SKM-1 treated with dmso at 0.1 percent for 144 hours (cell line): ENCODE data around the gene GRK6.
"Not testable (repeated sequence)": the region's sequence is repeated elsewhere in the genome, so short reads cannot be mapped to it uniquely, and the experiment has no call there.

ENCODE experiments used
- DNase-seq: peaks from one replicate; lab custom pipeline; 2025; ENCODE audit not compliant: unreplicated experiment; lab: John Stamatoyannopoulos, UW

The GRK6 gene

DNA sequence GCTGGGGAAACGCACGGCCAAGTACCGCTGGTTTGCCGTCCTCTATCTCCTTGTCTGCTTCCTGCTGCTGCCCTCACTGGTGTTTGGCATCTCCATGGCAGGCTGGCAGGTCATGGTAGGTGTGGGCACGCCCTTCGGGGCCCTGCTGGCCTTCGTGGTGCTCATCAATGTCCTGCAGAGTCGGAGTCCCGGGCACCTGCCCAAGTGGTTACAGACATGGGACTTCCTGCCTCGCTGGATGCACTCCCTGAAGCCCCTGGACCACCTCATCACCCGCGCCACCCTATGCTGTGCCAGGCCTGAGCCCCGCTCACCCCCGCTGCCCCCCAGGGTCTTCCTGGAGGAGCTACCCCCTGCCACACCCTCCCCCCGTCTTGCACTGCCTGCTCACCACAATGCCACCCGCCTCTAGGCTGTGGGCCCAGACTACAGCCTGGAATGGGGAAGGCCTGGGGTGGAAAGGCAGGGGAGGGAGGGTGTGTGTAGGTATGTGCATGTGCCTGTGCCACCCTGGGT is 28.5 kb upstream of the GRK6 start:
- no peak for DNase-seq

DNA sequence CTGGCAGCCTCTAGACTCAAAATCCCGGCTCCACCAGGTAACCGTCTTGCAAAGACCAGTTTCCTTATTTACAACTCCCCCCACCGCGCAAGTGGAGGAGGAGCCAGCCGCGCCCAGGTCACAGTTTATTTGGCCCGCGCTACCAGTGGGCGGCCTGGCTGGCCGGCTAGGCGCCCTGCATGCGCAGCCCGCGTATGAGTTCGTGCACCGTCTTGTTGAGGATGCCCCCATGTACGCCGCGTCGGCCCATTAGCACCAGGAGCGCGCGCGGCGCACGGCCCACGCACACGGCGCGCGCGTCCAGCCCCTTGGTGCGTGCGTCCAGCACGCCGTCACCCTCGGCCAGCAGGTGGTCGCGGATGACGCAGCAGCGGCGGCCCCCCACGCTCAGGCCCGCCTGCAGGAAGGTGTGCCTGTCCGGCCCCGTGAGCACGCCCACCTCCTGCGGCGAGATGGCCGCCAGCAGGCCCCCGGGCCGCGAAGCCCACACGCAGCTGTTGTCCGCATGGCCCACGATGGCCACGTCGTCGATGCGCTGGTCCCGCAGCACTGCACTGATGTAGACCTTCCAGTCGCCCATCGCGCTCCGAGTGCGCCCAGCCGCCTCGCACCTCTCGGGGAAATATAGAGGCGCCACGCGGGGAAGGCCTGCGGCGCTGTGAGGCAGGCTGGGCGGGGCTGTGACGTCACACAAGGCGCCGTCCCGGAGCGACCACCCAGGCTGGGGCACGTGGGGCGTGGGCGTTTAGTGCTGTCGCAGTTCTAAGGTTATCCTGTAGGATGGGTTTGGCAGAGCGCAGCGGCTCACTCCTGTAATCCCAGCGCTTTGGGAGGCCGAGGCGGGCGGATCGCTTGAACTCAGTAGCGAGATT is 26.2 kb upstream of the GRK6 start, which contains the start of gene PFN3:
TSS of gene PFN3 (minus strand) at position 665 of the 872 bp plus-strand sequence. CDS start at position 580, 85 bp downstream.
- no peak for DNase-seq

DNA sequence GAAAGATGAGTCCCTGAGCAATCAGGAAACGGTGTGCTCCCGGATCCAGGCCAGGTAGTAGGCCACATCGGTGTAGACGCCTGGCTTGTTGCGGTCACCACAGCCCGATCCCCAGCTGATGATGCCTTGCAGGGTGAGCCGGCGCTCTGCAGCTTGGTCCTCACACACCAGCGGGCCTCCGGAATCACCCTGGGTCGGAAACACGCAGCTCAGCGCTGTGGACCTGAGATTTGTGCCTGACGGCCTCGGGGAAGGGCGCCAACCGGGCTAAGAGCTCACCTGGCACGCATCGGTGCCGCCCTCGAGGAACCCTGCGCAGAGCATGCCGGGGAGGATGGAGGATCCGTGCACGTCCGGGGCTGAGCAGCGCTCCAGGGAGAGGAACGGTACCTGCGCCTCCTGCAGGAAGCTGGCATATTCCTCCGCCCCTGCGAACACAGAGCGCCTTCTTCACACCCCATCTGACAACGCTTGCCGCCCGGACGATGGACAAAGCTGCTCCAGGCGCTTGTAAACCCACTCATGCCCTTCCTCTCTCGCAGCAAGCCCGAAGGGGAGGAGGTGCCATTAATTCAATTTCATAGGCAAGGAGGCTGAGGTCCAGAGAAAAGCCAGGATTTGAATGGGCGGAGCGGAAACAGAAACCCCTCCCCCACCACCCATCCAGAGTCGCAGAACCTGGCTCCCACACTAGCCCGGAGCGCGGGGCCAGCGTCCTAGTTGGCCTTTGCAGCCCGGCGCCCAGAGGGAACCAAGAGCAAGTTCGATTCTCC is 24.0 kb upstream of the GRK6 start:
- DNase-seq: no peak

DNA sequence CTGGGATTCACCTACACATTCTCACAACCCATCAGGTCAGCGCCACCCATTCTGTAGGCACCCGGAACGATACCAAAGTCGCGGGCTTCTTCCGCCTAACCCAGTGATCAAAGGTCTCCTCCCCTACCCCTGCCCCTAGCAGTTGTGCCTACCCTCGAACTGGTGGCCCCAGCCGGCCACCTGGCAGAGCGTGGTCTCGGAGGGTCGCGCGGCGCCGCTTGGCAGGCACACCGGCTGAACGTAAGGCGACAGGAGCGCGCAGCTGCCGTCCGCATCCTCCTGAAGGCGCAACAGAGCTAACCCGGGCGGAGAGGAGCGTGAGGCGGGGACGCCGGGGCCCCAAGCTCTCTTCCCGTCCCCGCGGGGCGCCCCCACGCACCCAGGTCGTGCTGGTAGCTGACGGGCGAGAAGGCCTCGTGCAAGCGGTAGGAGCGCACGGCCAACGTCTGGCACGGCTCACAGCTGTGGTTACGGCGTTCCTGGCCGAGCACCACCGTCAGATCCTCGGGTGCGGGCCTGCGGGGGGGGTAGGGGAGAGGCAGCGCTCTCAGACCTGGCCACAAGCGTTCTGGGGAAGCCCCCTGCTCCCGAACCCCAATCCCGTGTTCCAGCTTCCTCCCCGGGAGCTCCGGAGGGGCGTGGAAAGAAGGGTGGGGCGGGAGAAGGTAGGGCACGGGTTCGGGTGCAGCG is 23.2 kb upstream of the GRK6 start:
- peak; percentile 68 for DNase-seq

DNA sequence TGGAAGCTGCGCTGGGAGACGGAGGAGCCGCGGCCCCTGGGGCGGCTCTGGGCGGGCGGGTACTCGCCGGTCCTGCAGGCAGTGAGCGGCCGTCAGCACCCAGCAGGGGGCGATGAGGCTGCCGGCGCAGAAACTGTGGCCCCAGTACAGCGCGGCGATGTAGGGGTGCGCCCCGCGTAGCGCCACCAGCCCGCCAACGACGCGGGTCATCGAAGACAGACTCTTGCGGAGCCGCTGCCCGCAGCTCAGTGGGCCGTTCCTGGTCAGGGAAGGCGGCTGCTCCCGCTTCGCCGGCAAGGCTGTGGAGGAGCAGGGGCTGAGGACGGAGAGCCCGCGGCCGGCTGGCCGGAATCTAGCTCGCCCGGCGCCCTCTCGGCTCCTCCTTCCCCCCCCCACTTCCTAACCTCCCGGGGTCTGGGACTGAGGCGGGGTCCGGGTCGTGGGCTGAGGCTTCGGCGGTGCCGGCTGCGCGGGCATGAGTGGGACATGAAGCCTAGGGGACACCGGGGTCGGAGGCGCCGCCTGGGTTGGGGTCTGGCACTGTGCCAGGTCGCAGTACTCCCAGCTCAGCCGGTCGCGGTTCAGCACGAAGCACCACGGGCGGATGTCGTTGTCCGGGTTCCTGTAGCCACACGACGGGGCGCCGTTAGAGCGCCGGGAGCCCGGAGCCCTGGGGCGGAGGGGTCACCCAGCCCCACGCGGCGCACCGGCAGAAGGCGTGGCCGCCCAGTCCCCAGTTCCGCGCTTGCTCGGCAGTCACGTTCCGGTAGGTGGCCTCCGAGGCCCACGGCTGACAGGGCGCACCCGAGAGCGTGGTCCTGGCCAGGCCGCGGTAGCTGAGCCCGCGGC is 22.5 kb upstream of the GRK6 start:
- peak; percentile 69 for DNase-seq

DNA sequence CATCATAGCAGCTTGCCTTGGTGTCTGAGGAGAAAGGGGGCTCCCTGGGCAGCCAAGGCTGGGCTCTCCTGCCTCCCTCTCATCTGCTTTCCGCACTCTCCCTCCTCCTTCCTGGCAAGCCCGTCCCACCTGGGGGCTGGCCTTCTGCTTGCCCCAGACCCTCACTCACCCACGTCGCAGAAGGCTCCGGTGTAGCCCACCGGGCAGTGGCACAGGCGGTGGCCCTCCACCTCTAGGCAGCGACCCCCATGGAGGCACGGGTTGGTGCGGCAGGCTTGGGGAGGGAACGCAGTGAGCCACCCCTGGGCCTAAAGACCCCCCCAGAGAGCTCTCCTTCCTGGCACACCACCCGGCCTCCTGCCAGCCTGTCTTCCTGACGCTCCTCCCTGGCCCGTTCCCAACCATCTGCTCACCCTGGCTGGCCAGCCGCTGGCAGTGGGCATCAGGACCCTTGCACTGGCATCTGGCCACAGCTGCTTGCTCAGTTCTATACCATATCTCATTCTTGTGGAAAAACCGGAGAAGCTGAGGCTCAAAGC is 21.8 kb upstream of the GRK6 start:
- no peak for DNase-seq

DNA sequence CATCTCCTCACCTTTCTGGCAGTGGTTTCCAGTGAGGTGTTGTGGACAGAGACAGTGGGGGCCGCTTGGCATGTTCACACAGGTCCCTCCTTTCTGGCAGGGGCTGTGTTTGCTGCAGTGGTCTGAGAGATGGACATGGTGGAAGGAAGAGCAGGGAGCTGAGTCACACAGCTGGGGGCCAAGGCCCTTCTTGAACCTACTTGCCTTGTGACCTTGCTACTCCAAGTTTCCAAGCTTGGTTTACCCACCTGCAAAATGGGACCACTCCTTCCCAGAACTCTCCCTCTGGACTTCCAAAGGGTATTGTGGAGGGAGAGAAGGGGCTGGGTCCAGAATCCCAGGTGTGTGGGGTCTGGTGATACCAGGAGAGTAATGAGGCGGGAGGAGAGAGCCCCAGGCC is 21.2 kb upstream of the GRK6 start:
- DNase-seq: no peak

DNA sequence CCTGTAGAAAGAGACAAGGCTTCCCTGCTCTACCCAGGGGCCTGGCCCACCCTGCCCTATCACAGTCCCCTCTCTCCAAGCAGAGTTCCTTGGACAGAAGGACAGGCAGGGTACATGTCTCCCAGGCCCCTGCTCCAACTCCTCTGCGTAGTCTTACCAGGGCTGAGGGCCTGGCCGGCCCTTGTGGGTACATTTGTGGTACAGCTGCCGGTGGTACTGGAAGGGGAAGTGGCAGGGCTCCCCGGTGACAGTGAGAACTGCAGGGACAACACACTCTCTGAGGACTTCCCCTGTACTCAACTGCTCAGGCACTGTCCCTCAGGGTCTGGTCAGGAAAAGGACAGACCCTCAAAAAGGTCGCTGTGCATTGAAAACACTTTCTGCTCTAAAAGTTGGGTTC is 20.7 kb upstream of the GRK6 start:
- DNase-seq: peak; percentile 54

DNA sequence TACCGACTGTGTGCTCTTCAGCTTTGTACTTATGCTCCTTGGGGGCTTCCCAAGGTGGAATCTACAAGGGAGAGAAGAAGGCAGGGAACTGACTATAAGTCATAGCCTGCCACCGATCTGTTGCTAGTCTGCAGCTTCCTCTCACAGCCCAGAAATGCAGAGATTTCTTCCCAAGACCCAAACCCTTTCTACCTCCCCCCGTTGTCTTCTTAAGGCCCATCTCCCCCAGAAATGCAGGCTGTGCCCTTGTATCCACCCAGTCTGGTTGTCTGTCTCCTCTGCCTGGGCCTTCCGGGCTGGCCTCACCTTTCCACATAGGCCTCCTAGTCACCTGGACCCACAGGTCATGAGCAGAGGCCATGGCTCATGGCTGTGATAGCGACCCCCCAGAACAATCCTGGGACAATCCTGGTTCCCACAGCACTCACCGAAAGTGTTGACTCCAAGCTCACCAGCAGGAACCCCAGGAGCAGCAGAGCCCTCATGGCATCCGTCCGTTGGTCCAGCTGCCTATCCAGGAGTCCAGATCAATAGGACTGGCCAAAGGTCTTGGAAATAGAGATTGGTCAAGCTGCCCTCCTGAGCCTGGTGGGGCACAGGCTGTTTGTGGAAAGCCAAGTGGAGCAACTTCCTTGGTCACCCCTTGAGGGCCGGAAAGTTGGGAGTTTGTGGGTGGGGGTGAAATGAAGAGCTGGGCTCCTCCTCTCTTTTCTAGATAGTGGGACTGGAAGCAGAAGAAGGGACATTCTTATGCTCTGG is 17.3 kb upstream of the GRK6 start, which contains the start of gene F12:
TSS of gene F12 (minus strand) at position 522 of the 759 bp plus-strand sequence. CDS start at position 485, 37 bp downstream.
- no peak for DNase-seq

DNA sequence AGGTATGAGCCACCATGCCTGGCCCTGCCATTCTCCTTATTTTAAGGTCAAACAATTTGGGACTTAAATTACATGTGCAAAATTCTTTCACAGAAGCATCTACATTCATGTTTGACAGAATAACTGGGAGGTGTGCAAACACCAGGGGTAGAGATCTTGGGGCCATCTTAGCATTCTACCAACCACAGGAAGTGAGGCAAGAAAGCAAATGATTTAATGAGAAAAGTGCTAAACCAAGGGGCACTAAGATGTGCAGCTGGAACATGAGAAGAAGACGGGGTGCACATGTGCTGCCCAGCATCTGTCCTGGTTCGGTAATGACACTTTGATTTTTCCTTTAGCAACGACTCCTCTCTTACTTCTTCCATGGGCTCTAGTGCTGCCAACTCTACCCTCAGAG is 15.9 kb upstream of the GRK6 start:
- DNase-seq: no peak

DNA sequence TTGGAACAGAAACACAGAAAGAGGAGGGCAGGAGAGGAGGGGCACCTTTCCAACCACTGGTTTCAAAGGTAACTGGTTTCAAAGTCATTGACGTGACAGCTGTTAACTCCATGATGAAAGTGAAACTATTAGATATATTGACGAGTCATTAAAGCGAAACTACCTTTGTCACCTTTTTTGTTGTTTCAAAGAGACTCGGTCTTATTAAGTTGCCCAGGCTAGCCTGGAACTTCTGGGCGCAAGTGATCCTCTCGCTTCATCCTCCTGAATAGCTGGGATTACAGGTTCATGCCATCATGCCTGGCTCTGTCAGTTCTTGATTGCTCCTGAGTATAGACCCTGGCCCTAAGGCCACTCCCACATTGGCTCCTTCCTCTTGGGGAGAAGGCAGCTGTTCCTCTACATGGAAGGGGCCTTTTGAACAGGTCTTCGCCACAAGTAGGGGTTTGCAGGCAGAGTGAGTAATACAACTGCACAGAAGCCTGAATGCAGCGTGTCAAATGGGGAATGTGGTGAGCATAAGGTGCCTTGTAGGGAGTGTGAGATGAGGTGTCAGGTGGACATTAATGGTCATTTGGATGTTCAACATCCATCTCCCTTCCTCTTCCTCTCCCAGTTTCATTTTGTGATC is 13.8 kb upstream of the GRK6 start:
- no peak for DNase-seq

DNA sequence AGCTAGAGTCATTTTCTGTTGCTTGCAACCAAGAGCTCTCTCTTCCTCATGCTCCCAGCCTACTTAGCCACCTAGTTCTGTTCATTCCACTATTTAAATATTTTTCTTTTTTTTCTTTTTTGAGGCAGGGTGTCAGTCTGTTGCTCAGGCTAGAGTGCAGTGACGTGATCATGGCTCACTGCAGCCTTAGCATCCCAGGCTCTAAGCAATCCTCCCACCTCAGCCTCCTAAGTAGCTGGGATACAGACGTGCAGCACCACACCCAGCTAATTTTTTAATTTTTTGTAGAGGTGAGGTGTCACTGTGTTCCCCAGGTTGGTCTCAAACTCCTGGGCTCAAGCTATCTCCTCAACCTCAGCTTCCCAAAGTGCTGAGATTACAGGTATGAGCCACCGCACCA is 12.0 kb upstream of the GRK6 start:
- DNase-seq: no peak

DNA sequence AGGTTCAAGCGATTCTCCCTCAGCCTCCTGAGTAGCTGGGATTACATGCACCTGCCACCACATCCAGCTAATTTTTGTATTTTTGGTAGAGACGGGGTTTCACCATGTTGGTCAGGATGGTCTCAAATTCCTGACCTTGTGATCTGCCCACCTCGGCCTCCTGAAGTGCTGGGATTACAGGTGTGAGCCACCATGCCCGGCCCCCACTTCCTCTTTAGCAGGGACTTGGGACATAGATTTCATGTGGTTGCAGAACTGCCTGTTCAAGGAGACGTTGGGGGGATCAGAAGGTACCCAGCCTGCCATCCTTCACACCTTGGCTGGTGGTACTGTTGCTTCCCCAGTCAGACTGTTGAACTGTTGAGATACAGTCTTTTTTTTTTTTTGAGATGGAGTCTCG is 9.4 kb upstream of the GRK6 start:
- not testable (repeated sequence) for DNase-seq

DNA sequence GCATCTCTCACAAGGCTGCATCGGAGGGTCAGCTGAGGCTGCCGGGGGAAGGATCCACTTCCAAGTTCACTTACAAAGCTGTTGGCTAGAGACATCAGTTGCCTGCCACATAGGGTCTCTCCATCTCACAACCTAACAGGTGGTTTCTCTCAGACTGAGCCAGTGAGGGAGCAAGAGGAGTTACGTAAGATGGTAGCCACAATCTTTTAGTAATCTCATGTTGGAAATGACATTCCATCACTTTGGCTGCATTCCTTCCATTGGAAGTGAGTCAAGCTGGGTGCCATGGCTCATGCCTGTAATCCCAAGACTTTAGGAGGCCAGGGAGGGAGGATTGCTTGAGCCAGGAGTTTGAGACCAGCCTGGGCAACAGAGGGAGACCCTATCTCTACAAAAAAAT is 7.4 kb upstream of the GRK6 start:
- DNase-seq: no peak

DNA sequence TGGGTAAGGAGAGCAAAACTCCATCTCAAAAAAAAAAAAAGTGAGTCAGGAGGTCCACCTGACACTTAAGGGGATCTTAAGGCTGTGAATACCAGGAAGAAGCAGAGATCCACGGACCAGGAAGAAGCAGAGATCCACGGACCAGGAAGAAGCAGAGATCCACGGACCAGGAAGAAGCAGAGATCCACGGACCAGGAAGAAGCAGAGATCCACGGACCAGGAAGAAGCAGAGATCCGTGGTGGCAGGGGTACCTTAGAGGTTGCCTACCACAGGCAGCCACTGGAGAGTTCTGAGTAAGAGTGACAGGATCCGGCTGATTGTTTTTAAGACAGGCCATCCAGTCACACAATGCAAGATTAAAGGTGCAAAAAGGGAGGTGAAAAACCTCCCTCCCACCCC is 6.0 kb upstream of the GRK6 start:
- not testable (repeated sequence) for DNase-seq

DNA sequence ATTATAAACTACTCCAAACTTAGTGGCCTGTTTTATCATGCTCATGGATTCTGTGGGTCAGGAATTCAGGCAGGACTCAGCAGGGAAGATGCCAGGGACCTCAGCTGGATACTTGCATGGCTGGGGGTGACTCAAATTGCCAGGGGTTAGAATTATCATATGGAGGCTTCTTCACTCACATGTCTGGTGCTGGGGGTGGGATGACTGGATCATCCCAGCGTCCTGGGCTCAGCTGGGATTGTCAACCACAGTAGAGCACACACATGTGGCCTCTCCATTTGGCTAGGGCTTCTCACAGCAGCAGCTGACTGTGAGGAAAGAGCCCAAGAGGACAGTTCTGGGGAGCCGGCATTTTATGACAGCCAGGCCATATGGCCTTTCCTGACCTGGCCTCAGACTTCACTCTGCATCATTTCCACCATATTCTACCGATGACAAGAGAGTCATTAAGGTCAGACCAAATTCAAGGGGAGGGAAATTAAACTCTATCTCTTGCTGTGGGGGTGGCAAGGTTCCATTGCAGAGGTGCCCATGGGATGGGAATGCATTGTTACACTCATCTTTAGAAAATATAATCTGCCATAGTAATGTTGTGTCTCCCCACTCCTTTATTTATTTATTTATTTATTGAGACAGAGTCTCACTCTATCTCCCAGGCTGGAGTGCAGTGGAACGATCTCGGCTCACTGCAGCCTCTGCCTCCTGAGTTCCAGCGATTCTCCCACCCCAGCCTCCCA is 5.2 kb upstream of the GRK6 start:
- no peak for DNase-seq

DNA sequence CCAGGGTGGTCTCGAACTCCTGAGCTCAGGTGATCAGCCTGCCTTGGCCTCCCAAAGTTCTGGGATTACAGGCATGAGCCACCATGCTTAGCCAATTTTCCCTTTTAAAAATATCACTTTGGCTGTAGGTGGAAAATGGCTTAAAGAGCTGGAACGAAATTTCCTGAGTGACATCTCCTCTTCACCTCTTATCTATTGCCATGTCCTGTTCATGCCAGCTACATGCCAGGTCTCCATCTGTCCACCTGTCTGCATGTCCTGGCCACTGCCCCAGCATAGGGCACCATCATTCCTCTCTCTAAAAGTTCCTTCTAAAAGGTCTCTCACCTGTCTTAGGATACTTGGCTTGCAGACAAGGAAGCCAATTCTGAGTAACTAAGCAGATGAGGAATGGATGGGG is 2.8 kb upstream of the GRK6 start:
- DNase-seq: no peak

DNA sequence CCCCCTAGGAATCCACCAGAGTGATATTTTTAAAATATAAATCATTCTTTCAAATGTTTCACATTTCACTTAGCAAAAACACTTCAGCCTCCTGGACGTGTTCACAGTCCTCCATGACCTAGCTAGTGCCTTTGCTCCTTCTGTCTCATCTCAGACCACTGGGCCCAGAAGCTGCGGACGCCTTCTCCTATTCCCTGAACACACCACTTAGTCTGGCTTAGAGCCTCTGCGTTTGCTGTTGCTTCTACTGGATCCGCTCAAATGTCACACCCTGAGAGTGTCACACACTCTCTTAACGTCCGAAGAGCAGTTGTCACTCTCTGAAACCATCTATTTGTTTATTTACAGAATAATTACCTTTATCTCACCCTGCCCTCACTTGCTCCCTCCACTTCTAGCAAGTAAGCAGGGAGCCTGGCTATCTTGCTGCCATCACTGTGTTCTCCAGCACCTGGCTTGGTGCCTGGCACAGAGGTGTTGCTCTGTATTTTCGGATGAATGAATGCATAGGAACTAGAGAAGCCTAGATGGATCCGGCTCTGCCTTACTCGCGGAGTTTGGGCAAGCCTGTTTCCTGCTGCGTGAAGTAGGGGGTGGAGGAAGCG is 1.2 kb upstream of the GRK6 start:
- no peak for DNase-seq
